Mammary microvascular endothelial cell (primary cell): ENCODE measurements around the gene EXOC1. TPM values are rescaled to one million over a fixed set of nuclear protein-coding genes. Genes with fewer than 3 reads are reported as not detected.

Source experiments
- total RNA-seq: library from RNA; depleted of rRNA; stranded (reverse); fragments of >200 nt; gene quantifications from 2 replicates; pipeline ENCODE4 v1.2.3, GENCODE V29; 2015

The EXOC1 gene, protein sequence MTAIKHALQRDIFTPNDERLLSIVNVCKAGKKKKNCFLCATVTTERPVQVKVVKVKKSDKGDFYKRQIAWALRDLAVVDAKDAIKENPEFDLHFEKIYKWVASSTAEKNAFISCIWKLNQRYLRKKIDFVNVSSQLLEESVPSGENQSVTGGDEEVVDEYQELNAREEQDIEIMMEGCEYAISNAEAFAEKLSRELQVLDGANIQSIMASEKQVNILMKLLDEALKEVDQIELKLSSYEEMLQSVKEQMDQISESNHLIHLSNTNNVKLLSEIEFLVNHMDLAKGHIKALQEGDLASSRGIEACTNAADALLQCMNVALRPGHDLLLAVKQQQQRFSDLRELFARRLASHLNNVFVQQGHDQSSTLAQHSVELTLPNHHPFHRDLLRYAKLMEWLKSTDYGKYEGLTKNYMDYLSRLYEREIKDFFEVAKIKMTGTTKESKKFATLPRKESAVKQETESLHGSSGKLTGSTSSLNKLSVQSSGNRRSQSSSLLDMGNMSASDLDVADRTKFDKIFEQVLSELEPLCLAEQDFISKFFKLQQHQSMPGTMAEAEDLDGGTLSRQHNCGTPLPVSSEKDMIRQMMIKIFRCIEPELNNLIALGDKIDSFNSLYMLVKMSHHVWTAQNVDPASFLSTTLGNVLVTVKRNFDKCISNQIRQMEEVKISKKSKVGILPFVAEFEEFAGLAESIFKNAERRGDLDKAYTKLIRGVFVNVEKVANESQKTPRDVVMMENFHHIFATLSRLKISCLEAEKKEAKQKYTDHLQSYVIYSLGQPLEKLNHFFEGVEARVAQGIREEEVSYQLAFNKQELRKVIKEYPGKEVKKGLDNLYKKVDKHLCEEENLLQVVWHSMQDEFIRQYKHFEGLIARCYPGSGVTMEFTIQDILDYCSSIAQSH
- 34.7 and 49.7 TPM in 2 replicates for total RNA-seq

GRCh38 chr4:55853484-55854046, at the start of gene EXOC1:
EXOC1 (plus strand) TSS chr4:55853648; CDS start chr4:55858324, 4,676 bp downstream.

GRCh38 chr4:55819634-55820033, 33.8 kb upstream of the EXOC1 start, which contains the start of gene EXOC1L:
EXOC1L (plus strand) TSS chr4:55819790; CDS start chr4:55820027, 237 bp downstream.

GRCh38 chr4:55948726-55949481, 95.5 kb downstream of the EXOC1 start, which contains the start of gene CEP135:
CEP135 (plus strand) TSS chr4:55948945; CDS start chr4:55952131, 3,186 bp downstream.

Other genes with a start within 250 kb of the EXOC1 start
- gene NMU, start 217.3 kb upstream of the EXOC1 start, total RNA-seq, result 4.5 and 6.7 TPM in 2 replicates
- not detected in 2 replicates for gene EXOC1L, start 33.9 kb upstream of the EXOC1 start, total RNA-seq
- 5.1 and 6.1 TPM in 2 replicates for gene CEP135, start 95.3 kb downstream of the EXOC1 start, total RNA-seq